Measurements from ENCODE around the gene COA1.

The COA1 gene

GRCh38 chr7:43764039-43764761, 34.9 kb upstream of the COA1 start:
- DNase-seq: no peak
- H3K36me3 Mint-ChIP-seq (ENCODE audit: low read depth): no peaks in the 10 kb centered on the region
- peak overlapping the region; percentile 57 for H3K27ac Mint-ChIP-seq
- no peaks in the 10 kb centered on the region for H3K9me3 Mint-ChIP-seq
- peak overlapping the region; percentile 48 for H3K4me3 Mint-ChIP-seq
- peaks cover 46% of the 10 kb centered on the region for H3K4me1 Mint-ChIP-seq (ENCODE audit: low read depth)
- H3K27me3 Mint-ChIP-seq: no peaks in the 10 kb centered on the region

- H3K4me1 Mint-ChIP-seq (ENCODE audit: low read depth): peaks cover 40% of the 10 kb centered on the region
- no peaks in the 10 kb centered on the region for H3K27me3 Mint-ChIP-seq
- no peak overlapping the region for H3K4me3 Mint-ChIP-seq
- H3K36me3 Mint-ChIP-seq (ENCODE audit: low read depth): no peaks in the 10 kb centered on the region
- no peaks in the 10 kb centered on the region for H3K9me3 Mint-ChIP-seq
- H3K27ac Mint-ChIP-seq: no peak overlapping the region
- DNase-seq: no peak
Measured at GRCh38 chr7:43763183-43763582, 33.9 kb upstream of the COA1 start.

GRCh38 chr7:43761938-43762692, 32.8 kb upstream of the COA1 start:
- Mint-ChIP-seq H3K9me3 (no peaks in the 10 kb centered on the region), H3K4me3 (no peak overlapping the region), H3K27ac (no peak overlapping the region), H3K4me1 (ENCODE audit: low read depth) (peaks cover 50% of the 10 kb centered on the region), H3K36me3 (ENCODE audit: low read depth) (no peaks in the 10 kb centered on the region), H3K27me3 (peaks cover 8% of the 10 kb centered on the region)
- no peak for DNase-seq

- H3K27ac Mint-ChIP-seq: no peak overlapping the region
- no peaks in the 10 kb centered on the region for H3K9me3 Mint-ChIP-seq
- no peak for DNase-seq
- no peaks in the 10 kb centered on the region for H3K36me3 Mint-ChIP-seq (ENCODE audit: low read depth)
- peaks cover 57% of the 10 kb centered on the region for H3K4me1 Mint-ChIP-seq (ENCODE audit: low read depth)
- H3K27me3 Mint-ChIP-seq: peaks cover 13% of the 10 kb centered on the region
- no peak overlapping the region for H3K4me3 Mint-ChIP-seq
Measured at GRCh38 chr7:43761382-43761781, 32.1 kb upstream of the COA1 start.

- no peak overlapping the region for H3K27ac Mint-ChIP-seq
- H3K4me1 Mint-ChIP-seq (ENCODE audit: low read depth): peaks cover 62% of the 10 kb centered on the region
- no peaks in the 10 kb centered on the region for H3K36me3 Mint-ChIP-seq (ENCODE audit: low read depth)
- no peak overlapping the region for H3K4me3 Mint-ChIP-seq
- DNase-seq: no peak
- peaks cover 15% of the 10 kb centered on the region for H3K27me3 Mint-ChIP-seq
- no peaks in the 10 kb centered on the region for H3K9me3 Mint-ChIP-seq
Measured at GRCh38 chr7:43760861-43761260, 31.5 kb upstream of the COA1 start.

GRCh38 chr7:43758822-43759683, 29.7 kb upstream of the COA1 start:
- Mint-ChIP-seq H3K9me3 (no peaks in the 10 kb centered on the region), H3K4me1 (ENCODE audit: low read depth) (peaks cover 52% of the 10 kb centered on the region), H3K27me3 (peaks cover 15% of the 10 kb centered on the region), H3K36me3 (ENCODE audit: low read depth) (no peaks in the 10 kb centered on the region), H3K27ac (peak overlapping the region; percentile 73), H3K4me3 (peak overlapping the region; percentile 81)
- DNase-seq: peak; percentile 71

GRCh38 chr7:43758029-43758821, 28.9 kb upstream of the COA1 start, which contains the start of gene BLVRA:
Gene BLVRA (plus strand): TSS chr7:43758680. CDS start chr7:43771159, 12,479 bp downstream.
- Mint-ChIP-seq H3K36me3 (ENCODE audit: low read depth) (no peaks in the 10 kb centered on the region), H3K27me3 (peaks cover 20% of the 10 kb centered on the region), H3K4me3 (peak within 1 kb of the TSS; percentile 81), H3K27ac (peak within 1 kb of the TSS; percentile 77), H3K9me3 (no peaks in the 10 kb centered on the region), H3K4me1 (ENCODE audit: low read depth) (peaks cover 47% of the 10 kb centered on the region)
- peak; percentile 80 for DNase-seq

GRCh38 chr7:43757073-43757720, 27.9 kb upstream of the COA1 start:
- peaks cover 27% of the 10 kb centered on the region for H3K27me3 Mint-ChIP-seq
- peak overlapping the region; percentile 77 for H3K27ac Mint-ChIP-seq
- no peaks in the 10 kb centered on the region for H3K36me3 Mint-ChIP-seq (ENCODE audit: low read depth)
- no peak for DNase-seq
- H3K9me3 Mint-ChIP-seq: no peaks in the 10 kb centered on the region
- H3K4me3 Mint-ChIP-seq: peak overlapping the region; percentile 73
- peaks cover 44% of the 10 kb centered on the region for H3K4me1 Mint-ChIP-seq (ENCODE audit: low read depth)

- H3K27ac Mint-ChIP-seq: no peak overlapping the region
- peaks cover 27% of the 10 kb centered on the region for H3K27me3 Mint-ChIP-seq
- DNase-seq: no peak
- no peaks in the 10 kb centered on the region for H3K36me3 Mint-ChIP-seq (ENCODE audit: low read depth)
- H3K4me3 Mint-ChIP-seq: no peak overlapping the region
- peaks cover 39% of the 10 kb centered on the region for H3K4me1 Mint-ChIP-seq (ENCODE audit: low read depth)
- no peaks in the 10 kb centered on the region for H3K9me3 Mint-ChIP-seq
Measured at GRCh38 chr7:43756368-43757072, 27.2 kb upstream of the COA1 start.

- Mint-ChIP-seq H3K9me3 (no peaks in the 10 kb centered on the region), H3K36me3 (ENCODE audit: low read depth) (no peaks in the 10 kb centered on the region), H3K27me3 (peaks cover 27% of the 10 kb centered on the region), H3K4me1 (ENCODE audit: low read depth) (peaks cover 42% of the 10 kb centered on the region), H3K4me3 (no peak overlapping the region), H3K27ac (no peak overlapping the region)
- DNase-seq: no peak
Measured at GRCh38 chr7:43754596-43754995, 25.3 kb upstream of the COA1 start.

- H3K36me3 Mint-ChIP-seq (ENCODE audit: low read depth): no peaks in the 10 kb centered on the region
- peaks cover 39% of the 10 kb centered on the region for H3K4me1 Mint-ChIP-seq (ENCODE audit: low read depth)
- H3K4me3 Mint-ChIP-seq: no peak overlapping the region
- no peak for DNase-seq
- no peak overlapping the region for H3K27ac Mint-ChIP-seq
- no peaks in the 10 kb centered on the region for H3K9me3 Mint-ChIP-seq
- peaks cover 32% of the 10 kb centered on the region for H3K27me3 Mint-ChIP-seq
Measured at GRCh38 chr7:43753843-43754242, 24.5 kb upstream of the COA1 start.

GRCh38 chr7:43753271-43753810, 24.0 kb upstream of the COA1 start:
- no peak for DNase-seq
- H3K36me3 Mint-ChIP-seq (ENCODE audit: low read depth): no peaks in the 10 kb centered on the region
- no peak overlapping the region for H3K4me3 Mint-ChIP-seq
- no peaks in the 10 kb centered on the region for H3K9me3 Mint-ChIP-seq
- peaks cover 34% of the 10 kb centered on the region for H3K27me3 Mint-ChIP-seq
- no peak overlapping the region for H3K27ac Mint-ChIP-seq
- peaks cover 39% of the 10 kb centered on the region for H3K4me1 Mint-ChIP-seq (ENCODE audit: low read depth)

- peaks cover 35% of the 10 kb centered on the region for H3K27me3 Mint-ChIP-seq
- no peak for DNase-seq
- peaks cover 32% of the 10 kb centered on the region for H3K4me1 Mint-ChIP-seq (ENCODE audit: low read depth)
- H3K36me3 Mint-ChIP-seq (ENCODE audit: low read depth): no peaks in the 10 kb centered on the region
- no peak overlapping the region for H3K4me3 Mint-ChIP-seq
- H3K27ac Mint-ChIP-seq: no peak overlapping the region
- no peaks in the 10 kb centered on the region for H3K9me3 Mint-ChIP-seq
Measured at GRCh38 chr7:43752411-43752810, 23.1 kb upstream of the COA1 start.
